ENCODE results near the gene RNF11. TPM values are rescaled to one million over a fixed set of nuclear protein-coding genes. Genes with fewer than 3 reads are reported as not detected.
A peak's percentile ranks its signal among the peaks of the same experiment; 100 is the strongest.

Gene RNF11
- total and polyA plus RNA-seq, 11 donors = 42.4 to 143 (median 107) TPM

DNA sequence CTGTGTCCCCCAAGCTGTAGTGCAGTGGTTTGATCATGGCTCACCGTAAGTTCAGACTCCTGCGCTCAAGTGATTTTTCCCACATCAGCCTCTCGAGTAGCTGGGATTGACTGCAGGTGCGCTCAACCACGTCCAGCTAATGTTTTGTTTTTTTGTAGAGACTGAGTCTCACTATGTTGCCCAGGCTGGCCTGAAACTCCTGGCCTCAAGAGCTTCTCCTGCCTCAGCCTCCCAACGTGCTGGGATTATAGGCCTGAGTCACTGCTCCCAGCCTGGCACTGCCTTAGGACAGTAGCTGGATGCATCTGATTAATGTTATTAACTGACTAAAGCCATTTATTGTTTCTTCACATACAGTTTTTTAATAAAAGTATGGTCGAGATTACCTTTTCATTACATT lies 40.2 kb downstream of the RNF11 start:
- TF ChIP-seq, protein P1, sequence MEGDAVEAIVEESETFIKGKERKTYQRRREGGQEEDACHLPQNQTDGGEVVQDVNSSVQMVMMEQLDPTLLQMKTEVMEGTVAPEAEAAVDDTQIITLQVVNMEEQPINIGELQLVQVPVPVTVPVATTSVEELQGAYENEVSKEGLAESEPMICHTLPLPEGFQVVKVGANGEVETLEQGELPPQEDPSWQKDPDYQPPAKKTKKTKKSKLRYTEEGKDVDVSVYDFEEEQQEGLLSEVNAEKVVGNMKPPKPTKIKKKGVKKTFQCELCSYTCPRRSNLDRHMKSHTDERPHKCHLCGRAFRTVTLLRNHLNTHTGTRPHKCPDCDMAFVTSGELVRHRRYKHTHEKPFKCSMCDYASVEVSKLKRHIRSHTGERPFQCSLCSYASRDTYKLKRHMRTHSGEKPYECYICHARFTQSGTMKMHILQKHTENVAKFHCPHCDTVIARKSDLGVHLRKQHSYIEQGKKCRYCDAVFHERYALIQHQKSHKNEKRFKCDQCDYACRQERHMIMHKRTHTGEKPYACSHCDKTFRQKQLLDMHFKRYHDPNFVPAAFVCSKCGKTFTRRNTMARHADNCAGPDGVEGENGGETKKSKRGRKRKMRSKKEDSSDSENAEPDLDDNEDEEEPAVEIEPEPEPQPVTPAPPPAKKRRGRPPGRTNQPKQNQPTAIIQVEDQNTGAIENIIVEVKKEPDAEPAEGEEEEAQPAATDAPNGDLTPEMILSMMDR (IDR thresholded peaks at IDR 0.05) = no peak
- TF ChIP-seq POLR2A (IDR thresholded peaks at IDR 0.05) = no peak
- 86 to 94% (median 92%) methylated on average over 7 of the region's 7 CpGs for WGBS, 4 donors
- intact Hi-C loops (cut with DNase I) = no loop called here
- H3K36me3 ChIP-seq = peaks cover 0 to 48% (median 28%) of the 10 kb centered on the region in 9 donors
- H3K27ac ChIP-seq = no peak overlapping the region
- DNase-seq (no peak), ATAC-seq (no peak)
- H3K27me3 ChIP-seq = no peaks in the 10 kb centered on the region
- no peaks in the 10 kb centered on the region for H3K9me3 ChIP-seq
- H3K4me1 ChIP-seq = peaks cover 0 to 10% (median 0%) of the 10 kb centered on the region in 12 donors
- H3K4me3 ChIP-seq = no peak overlapping the region

DNA sequence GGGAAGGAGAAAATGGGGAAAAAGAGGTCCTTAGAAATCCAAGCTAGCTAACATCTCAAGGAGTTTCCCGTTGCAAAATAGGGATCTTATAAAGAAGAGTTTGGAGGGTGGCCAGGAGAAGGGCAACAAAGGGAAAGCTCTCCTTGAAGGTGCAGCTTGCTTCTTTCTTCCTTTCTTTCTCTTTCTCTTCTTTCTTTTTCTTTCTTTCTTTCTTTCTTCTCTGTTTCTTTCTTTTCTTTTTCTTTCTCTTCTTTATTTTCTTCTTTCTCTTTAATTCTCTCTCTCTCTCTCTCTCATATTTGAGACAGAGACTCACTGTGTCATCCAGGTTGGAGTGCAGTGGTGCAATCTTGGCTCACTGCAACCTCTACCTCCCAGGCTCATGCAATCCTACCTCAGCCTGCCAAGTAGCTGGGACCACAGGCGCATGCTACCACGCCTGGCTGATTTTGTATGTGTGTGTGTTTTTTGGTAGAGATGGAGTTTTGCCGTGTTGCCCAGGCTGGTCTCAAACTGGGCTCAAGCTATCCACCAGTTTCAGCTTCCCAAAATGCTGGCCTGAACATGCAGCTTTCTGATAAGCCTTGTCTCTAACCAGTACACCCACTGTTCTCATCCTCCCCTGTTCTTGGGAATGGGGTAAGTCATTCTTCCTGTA lies 44.4 kb downstream of the RNF11 start:
- no peak overlapping the region for H3K27ac ChIP-seq
- intact Hi-C loops (cut with DNase I) = no loop called here
- no peak for ATAC-seq

GRCh38 chr1:51281807-51282206 lies 45.7 kb downstream of the RNF11 start:
- no peak overlapping the region for H3K4me3 ChIP-seq
- H3K9me3 ChIP-seq = no peaks in the 10 kb centered on the region
- WGBS, 4 donors = 70 to 78% (median 74%) methylated on average over 5 of the region's 5 CpGs
- H3K27ac ChIP-seq = no peak overlapping the region
- TF ChIP-seq, protein P1 (IDR thresholded peaks at IDR 0.05) = no peak
- TF ChIP-seq POLR2A (IDR thresholded peaks at IDR 0.05) = no peak
- peaks cover 0 to 22% (median 9%) of the 10 kb centered on the region in 12 donors for H3K4me1 ChIP-seq
- peaks cover 0 to 6% (median 0%) of the 10 kb centered on the region in 9 donors for H3K36me3 ChIP-seq
- H3K27me3 ChIP-seq = no peaks in the 10 kb centered on the region
- ATAC-seq (no peak), DNase-seq (peak in 1 of 5 donors; percentile 10)
- intact Hi-C loops (cut with DNase I) = no loop called here

More for the DNA sequence above, 44.4 kb downstream of the RNF11 start:
- Histone ChIP-seq H3K9me3 (no peaks in the 10 kb centered on the region), H3K4me1 (peaks cover 0 to 22% (median 9%) of the 10 kb centered on the region in 12 donors), H3K36me3 (peaks cover 0 to 16% (median 6%) of the 10 kb centered on the region in 9 donors), H3K27me3 (no peaks in the 10 kb centered on the region), H3K4me3 (no peak overlapping the region)
- DNase-seq = no peak
- 91 to 94% (median 92%) methylated on average over 4 of the region's 4 CpGs for WGBS, 4 donors
- TF ChIP-seq, protein P1 (IDR thresholded peaks at IDR 0.05) = no peak
- TF ChIP-seq POLR2A (IDR thresholded peaks at IDR 0.05) = no peak

DNA sequence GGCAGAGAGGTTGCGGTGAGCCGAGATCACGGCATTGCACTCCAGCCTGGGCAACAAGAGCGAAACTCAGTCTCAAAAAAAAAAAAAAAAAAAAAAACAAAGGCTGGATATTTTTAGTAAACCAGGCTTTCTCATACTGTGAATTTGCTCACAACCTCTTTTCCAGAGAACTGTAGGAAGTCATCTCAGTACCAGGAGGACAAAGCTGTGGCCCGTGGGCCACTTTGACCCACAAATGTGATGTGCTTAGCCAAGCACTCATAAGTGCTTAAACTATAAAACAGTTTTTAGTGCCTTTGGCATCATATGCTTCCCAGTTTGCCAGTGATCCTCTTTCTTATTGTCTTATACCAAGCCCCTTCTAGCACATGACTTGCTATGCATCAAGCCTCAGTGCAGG lies 46.5 kb downstream of the RNF11 start:
- ATAC-seq (no peak), DNase-seq (peak in 1 of 5 donors; percentile 1)
- H3K4me3 ChIP-seq = no peak overlapping the region
- no peak overlapping the region for H3K27ac ChIP-seq
- peaks cover 0 to 8% (median 0%) of the 10 kb centered on the region in 9 donors for H3K36me3 ChIP-seq
- 78 to 86% (median 82%) methylated on average over 5 of the region's 5 CpGs for WGBS, 4 donors
- H3K27me3 ChIP-seq = no peaks in the 10 kb centered on the region
- TF ChIP-seq, protein P1 (IDR thresholded peaks at IDR 0.05) = no peak
- no peak for TF ChIP-seq POLR2A (IDR thresholded peaks at IDR 0.05)
- intact Hi-C loops (cut with DNase I) = no loop called here
- H3K9me3 ChIP-seq = no peaks in the 10 kb centered on the region
- H3K4me1 ChIP-seq = peaks cover 0 to 22% (median 9%) of the 10 kb centered on the region in 12 donors

Measured in heart left ventricle (tissue), 16 donors.